ENCODE measurements around the gene GPR183. TPM values are rescaled to one million over a fixed set of nuclear protein-coding genes. Genes with fewer than 3 reads are reported as not detected.
A peak's percentile ranks its signal among the peaks of the same experiment; 100 is the strongest.

The GPR183 gene
- total and polyA plus RNA-seq, 10 of the 15 experiments (the other 5 are each of a cell fraction or from before 2014, with no cell fraction given), result 134 to 669 (median 225) TPM

DNA sequence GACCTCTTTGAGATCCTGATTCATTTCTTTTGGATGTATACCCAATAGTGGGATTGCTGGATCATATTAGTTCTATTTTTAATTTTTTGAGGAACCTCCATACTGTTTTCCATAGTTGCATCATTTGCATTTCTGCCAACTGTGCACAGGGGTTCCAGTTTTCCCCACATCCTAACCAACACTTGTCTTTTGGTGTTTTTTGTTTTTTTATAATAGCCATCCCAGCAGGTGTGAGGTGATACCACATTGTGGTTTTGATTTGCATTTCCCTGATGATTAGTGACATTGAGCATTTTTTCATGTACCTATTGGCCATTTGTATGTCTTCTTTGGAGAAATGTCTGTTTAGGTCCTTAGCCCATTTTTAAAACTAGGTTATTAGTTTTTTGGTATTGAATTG lies 18.8 kb upstream of the GPR183 start:
- H3K4me2 ChIP-seq (ENCODE audit: control insufficient read depth, insufficient read depth), result peak overlapping the region; percentile 5
- H4K20me1 ChIP-seq (ENCODE audit: control insufficient read depth, insufficient read depth), result no peaks in the 10 kb centered on the region
- H2AFZ ChIP-seq (ENCODE audit: control insufficient read depth, low read depth, low read length), result no peak overlapping the region
- no peak overlapping the region for H3K4me3 ChIP-seq
- CTCF ChIA-PET, result interaction anchor here (1.0 to 2.6 kb wide), 6 partner anchors 9 to 111 kb away, joined by 4 to 14 read pairs (median 5); no protein-coding TSS in a partner anchor
- FAIRE-seq, result peak; percentile 73
- no peaks in the 10 kb centered on the region for H3K27me3 ChIP-seq (replicated peaks in 1 of 2; ENCODE audit: control insufficient read depth in 2 of 2, insufficient read depth in 2 of 2, low read length in 1 of 2)
- H3K9ac ChIP-seq (ENCODE audit: control insufficient read depth, insufficient read depth, low read length), result no peak overlapping the region
- POLR2A ChIA-PET, result interaction anchor here (1.6 to 4.7 kb wide), 2 partner anchors 19 to 29 kb away, joined by 5 to 29 read pairs; partner anchors contain the start of gene GPR183
- SMC1A ChIA-PET (ENCODE audit: uncharacterized antibody, unreplicated experiment), result interaction anchor here (1.0 to 5.8 kb wide), 7 partner anchors 8 to 62 kb away, joined by 3 to 84 read pairs (median 20); partner anchors contain the start of gene GPR183
- in situ Hi-C loops (cut with MboI) (no loop called here), intact Hi-C loops (cut with micrococcal nuclease; ENCODE audit: unreplicated experiment) (no loop called here)
- H3K36me3 ChIP-seq (ENCODE audit: control insufficient read depth in 2 of 2, insufficient read depth in 2 of 2, low read length in 1 of 2), result no peaks in the 10 kb centered on the region; a peak in 2 of 4 replicates
- H3K79me2 ChIP-seq (ENCODE audit: control insufficient read depth, insufficient read depth, low read length), result peaks cover 6% of the 10 kb centered on the region
- no peak for DNase-seq (ENCODE audit: low read depth, low spot score)
- H3K9me3 ChIP-seq (replicated peaks; ENCODE audit: control insufficient read depth, insufficient read depth, low read length), result no peaks in the 10 kb centered on the region; the same call in 1 of the 3 replicates
- RAD21 ChIA-PET (ENCODE audit: unreplicated experiment), result interaction anchor here (0.8 to 5.4 kb wide), 9 partner anchors 9 to 57 kb away, joined by 3 to 56 read pairs (median 4); partner anchors contain the start of gene GPR183
- 0 out of 3 replicates have a peak, but pooled peaks have one; percentile 9 for ATAC-seq
- BruUV-seq (replicated peaks), result no TSS peak
- H3K4me1 ChIP-seq (ENCODE audit: control insufficient read depth, insufficient read depth, low read length), result peaks cover 48% of the 10 kb centered on the region
- H3K27ac ChIP-seq (ENCODE audit: control insufficient read depth, insufficient read depth), result no peak overlapping the region
- TF ChIP-seq, protein P1, sequence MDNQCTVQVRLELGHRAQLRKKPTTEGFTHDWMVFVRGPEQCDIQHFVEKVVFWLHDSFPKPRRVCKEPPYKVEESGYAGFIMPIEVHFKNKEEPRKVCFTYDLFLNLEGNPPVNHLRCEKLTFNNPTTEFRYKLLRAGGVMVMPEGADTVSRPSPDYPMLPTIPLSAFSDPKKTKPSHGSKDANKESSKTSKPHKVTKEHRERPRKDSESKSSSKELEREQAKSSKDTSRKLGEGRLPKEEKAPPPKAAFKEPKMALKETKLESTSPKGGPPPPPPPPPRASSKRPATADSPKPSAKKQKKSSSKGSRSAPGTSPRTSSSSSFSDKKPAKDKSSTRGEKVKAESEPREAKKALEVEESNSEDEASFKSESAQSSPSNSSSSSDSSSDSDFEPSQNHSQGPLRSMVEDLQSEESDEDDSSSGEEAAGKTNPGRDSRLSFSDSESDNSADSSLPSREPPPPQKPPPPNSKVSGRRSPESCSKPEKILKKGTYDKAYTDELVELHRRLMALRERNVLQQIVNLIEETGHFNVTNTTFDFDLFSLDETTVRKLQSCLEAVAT (IDR thresholded peaks at IDR 0.05), result 0 out of 2 replicates have a peak, but pooled peaks have one; percentile 43
- TF ChIP-seq RUNX3 (IDR thresholded peaks at IDR 0.05; ENCODE audit: low read length), result peak; percentile 94
- TF ChIP-seq CHD1 (IDR thresholded peaks at IDR 0.05; ENCODE audit: low read depth, low read length), result no peak
- no peak for TF ChIP-seq RELA (IDR thresholded peaks at IDR 0.05; ENCODE audit: borderline replicate concordance, partially characterized antibody)
- TF ChIP-seq DPF2 (IDR thresholded peaks at IDR 0.05), result peak; percentile 54; the same call in 1 of the 2 replicates
- TF ChIP-seq MEF2B (IDR thresholded peaks at IDR 0.05; ENCODE audit: partially characterized antibody, poor library complexity, severe bottlenecking), result peak; percentile 41
- TF ChIP-seq, protein P2, sequence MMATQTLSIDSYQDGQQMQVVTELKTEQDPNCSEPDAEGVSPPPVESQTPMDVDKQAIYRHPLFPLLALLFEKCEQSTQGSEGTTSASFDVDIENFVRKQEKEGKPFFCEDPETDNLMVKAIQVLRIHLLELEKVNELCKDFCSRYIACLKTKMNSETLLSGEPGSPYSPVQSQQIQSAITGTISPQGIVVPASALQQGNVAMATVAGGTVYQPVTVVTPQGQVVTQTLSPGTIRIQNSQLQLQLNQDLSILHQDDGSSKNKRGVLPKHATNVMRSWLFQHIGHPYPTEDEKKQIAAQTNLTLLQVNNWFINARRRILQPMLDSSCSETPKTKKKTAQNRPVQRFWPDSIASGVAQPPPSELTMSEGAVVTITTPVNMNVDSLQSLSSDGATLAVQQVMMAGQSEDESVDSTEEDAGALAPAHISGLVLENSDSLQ (IDR thresholded peaks at IDR 0.05), result peak; percentile 17; the same call in 1 of the 2 replicates
- TF ChIP-seq YBX1 (IDR thresholded peaks at IDR 0.05), result no peak
- TF ChIP-seq POU2F2 (IDR thresholded peaks at IDR 0.05; ENCODE audit: borderline replicate concordance, low read depth, low read length), result peak; percentile 91; the same call in 2 of the 3 replicates
- 0 out of 2 replicates have a peak, but pooled peaks have one; percentile 53 for TF ChIP-seq TCF3 (IDR thresholded peaks at IDR 0.05; ENCODE audit: borderline replicate concordance, insufficient read depth, low read depth, low read length)
- peak; percentile 74; the same call in 1 of the 2 replicates for TF ChIP-seq ZNF384 (IDR thresholded peaks at IDR 0.05; ENCODE audit: borderline replicate concordance, low read depth, low read length)
- 0 out of 2 replicates have a peak, but pooled peaks have one; percentile 56 for TF ChIP-seq EZH2 (IDR thresholded peaks at IDR 0.05; ENCODE audit: borderline replicate concordance, control insufficient read depth, low read depth, low read length)
- TF ChIP-seq, protein P3, sequence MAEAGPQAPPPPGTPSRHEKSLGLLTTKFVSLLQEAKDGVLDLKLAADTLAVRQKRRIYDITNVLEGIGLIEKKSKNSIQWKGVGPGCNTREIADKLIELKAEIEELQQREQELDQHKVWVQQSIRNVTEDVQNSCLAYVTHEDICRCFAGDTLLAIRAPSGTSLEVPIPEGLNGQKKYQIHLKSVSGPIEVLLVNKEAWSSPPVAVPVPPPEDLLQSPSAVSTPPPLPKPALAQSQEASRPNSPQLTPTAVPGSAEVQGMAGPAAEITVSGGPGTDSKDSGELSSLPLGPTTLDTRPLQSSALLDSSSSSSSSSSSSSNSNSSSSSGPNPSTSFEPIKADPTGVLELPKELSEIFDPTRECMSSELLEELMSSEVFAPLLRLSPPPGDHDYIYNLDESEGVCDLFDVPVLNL (IDR thresholded peaks at IDR 0.05; ENCODE audit: low read depth, low read length), result no peak
- TF ChIP-seq IKZF1 (conservative IDR thresholded peaks at IDR 0.05), result peak; percentile 75
- TF ChIP-seq, protein P4, sequence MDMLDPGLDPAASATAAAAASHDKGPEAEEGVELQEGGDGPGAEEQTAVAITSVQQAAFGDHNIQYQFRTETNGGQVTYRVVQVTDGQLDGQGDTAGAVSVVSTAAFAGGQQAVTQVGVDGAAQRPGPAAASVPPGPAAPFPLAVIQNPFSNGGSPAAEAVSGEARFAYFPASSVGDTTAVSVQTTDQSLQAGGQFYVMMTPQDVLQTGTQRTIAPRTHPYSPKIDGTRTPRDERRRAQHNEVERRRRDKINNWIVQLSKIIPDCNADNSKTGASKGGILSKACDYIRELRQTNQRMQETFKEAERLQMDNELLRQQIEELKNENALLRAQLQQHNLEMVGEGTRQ (IDR thresholded peaks at IDR 0.05; ENCODE audit: borderline replicate concordance, low read depth, low read length), result no peak
- TF ChIP-seq EGR1 (IDR thresholded peaks at IDR 0.05; ENCODE audit: borderline replicate concordance in 1 of 2, low read depth in 2 of 2, low read length in 2 of 2), result no peak
- TF ChIP-seq, protein P5, sequence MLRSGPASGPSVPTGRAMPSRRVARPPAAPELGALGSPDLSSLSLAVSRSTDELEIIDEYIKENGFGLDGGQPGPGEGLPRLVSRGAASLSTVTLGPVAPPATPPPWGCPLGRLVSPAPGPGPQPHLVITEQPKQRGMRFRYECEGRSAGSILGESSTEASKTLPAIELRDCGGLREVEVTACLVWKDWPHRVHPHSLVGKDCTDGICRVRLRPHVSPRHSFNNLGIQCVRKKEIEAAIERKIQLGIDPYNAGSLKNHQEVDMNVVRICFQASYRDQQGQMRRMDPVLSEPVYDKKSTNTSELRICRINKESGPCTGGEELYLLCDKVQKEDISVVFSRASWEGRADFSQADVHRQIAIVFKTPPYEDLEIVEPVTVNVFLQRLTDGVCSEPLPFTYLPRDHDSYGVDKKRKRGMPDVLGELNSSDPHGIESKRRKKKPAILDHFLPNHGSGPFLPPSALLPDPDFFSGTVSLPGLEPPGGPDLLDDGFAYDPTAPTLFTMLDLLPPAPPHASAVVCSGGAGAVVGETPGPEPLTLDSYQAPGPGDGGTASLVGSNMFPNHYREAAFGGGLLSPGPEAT (IDR thresholded peaks at IDR 0.05; ENCODE audit: low read depth), result peak; percentile 61; the same call in 1 of the 2 replicates
- TF ChIP-seq ZNF274 (IDR thresholded peaks at IDR 0.05; ENCODE audit: insufficient read depth, insufficient read length), result no peak

Measured in GM12878 (cell line).